ENCODE data around the gene ECSCR. TPM values are rescaled to one million over a fixed set of nuclear protein-coding genes. Genes with fewer than 3 reads are reported as not detected.
"Not testable (repeated sequence)": the region's sequence is repeated elsewhere in the genome, so short reads cannot be mapped to it uniquely, and the experiment has no call there.

The ECSCR gene
- total RNA-seq, 1 donor from 2014 or later, result 37.1 TPM

GRCh38 chr5:139410121-139410992 is 52.2 kb downstream of the ECSCR start:
- Histone ChIP-seq H3K9me3 (no peaks in the 10 kb centered on the region), H3K27ac (peak overlapping the region; percentile 73), H3K4me1 (peaks cover 25% of the 10 kb centered on the region), H3K27me3 (no peaks in the 10 kb centered on the region), H3K36me3 (no peaks in the 10 kb centered on the region), H3K4me3 (no peak overlapping the region)
- TF ChIP-seq POLR2A (IDR thresholded peaks at IDR 0.05) (no peak), POLR2AphosphoS5 (IDR thresholded peaks at IDR 0.05; ENCODE audit: insufficient read depth in 1 of 2, low read depth in 1 of 2) (no peak)
- TF ChIP-seq, protein P1, sequence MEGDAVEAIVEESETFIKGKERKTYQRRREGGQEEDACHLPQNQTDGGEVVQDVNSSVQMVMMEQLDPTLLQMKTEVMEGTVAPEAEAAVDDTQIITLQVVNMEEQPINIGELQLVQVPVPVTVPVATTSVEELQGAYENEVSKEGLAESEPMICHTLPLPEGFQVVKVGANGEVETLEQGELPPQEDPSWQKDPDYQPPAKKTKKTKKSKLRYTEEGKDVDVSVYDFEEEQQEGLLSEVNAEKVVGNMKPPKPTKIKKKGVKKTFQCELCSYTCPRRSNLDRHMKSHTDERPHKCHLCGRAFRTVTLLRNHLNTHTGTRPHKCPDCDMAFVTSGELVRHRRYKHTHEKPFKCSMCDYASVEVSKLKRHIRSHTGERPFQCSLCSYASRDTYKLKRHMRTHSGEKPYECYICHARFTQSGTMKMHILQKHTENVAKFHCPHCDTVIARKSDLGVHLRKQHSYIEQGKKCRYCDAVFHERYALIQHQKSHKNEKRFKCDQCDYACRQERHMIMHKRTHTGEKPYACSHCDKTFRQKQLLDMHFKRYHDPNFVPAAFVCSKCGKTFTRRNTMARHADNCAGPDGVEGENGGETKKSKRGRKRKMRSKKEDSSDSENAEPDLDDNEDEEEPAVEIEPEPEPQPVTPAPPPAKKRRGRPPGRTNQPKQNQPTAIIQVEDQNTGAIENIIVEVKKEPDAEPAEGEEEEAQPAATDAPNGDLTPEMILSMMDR (IDR thresholded peaks at IDR 0.05), result no peak
- intact Hi-C loops (cut with DNase I), result no loop called here
- DNase-seq (ENCODE audit: extremely low spot score in 2 of 2), result no peak

DNA sequence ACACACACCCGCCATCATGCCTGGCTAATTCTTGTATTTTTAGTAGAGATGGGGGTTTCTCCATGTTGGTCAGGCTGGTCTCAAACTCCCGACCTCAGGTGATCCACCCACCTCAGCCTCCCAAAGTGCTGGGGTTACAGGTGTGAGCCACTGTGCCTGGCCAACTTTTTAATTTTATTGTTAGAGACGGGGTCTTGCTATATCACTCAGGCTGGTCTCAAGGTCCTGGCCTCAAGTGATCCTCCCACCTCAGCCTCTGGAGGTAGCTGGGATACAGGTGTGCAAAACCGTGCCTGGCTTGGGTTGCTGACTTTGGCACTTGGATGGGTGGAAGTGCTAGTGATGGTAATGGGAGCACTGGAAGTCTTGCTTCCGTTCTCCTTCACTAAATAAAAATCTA is 53.4 kb downstream of the ECSCR start:
- DNase-seq (ENCODE audit: extremely low spot score in 2 of 2); H3K9me3 ChIP-seq; H3K4me3 ChIP-seq; H3K27ac ChIP-seq; intact Hi-C loops (cut with DNase I); H3K36me3 ChIP-seq; H3K27me3 ChIP-seq: not testable (repeated sequence)
- peaks cover 22% of the 10 kb centered on the region for H3K4me1 ChIP-seq

DNA sequence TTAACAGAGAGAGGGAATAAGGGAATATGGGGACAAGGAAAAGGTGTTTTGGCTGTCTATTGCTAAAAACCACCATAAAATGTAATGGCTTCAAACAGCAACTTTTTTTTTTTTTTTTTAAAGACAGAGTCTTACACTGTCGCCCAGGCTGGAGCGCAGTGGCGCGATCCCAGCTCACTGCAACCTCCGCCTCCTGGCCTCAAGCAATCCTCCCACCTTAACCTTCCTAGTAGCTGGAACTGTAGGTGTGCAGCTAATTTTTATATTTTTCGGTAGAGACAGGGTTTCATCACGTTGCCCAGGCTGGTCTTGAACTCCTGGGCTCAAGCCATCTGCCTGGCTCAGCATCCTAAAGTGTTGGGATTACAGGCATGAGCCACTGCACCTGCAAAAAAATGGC is 54.4 kb downstream of the ECSCR start:
- Histone ChIP-seq H3K9me3 (no peaks in the 10 kb centered on the region), H3K27me3 (no peaks in the 10 kb centered on the region), H3K27ac (no peak overlapping the region), H3K36me3 (no peaks in the 10 kb centered on the region), H3K4me3 (no peak overlapping the region), H3K4me1 (peaks cover 22% of the 10 kb centered on the region)
- no peak for DNase-seq (ENCODE audit: extremely low spot score in 2 of 2)
- intact Hi-C loops (cut with DNase I), result no loop called here
- TF ChIP-seq POLR2AphosphoS5 (IDR thresholded peaks at IDR 0.05; ENCODE audit: insufficient read depth in 1 of 2, low read depth in 1 of 2), result no peak
- TF ChIP-seq POLR2A (IDR thresholded peaks at IDR 0.05), result no peak
- TF ChIP-seq, protein P1 (IDR thresholded peaks at IDR 0.05), result no peak

- DNase-seq (ENCODE audit: extremely low spot score in 2 of 2), result no peak
- TF ChIP-seq POLR2AphosphoS5 (IDR thresholded peaks at IDR 0.05; ENCODE audit: insufficient read depth in 1 of 2, low read depth in 1 of 2) (no peak), POLR2A (IDR thresholded peaks at IDR 0.05) (no peak)
- TF ChIP-seq, protein P1 (IDR thresholded peaks at IDR 0.05), result no peak
- Histone ChIP-seq H3K36me3 (no peaks in the 10 kb centered on the region), H3K4me3 (no peak overlapping the region), H3K27me3 (no peaks in the 10 kb centered on the region), H3K4me1 (peaks cover 26% of the 10 kb centered on the region), H3K9me3 (no peaks in the 10 kb centered on the region), H3K27ac (no peak overlapping the region)
- intact Hi-C loops (cut with DNase I), result no loop called here
Observed at GRCh38 chr5:139407517-139407916, 55.0 kb downstream of the ECSCR start.

GRCh38 chr5:139406963-139407362 is 55.6 kb downstream of the ECSCR start:
- H3K27me3 ChIP-seq, result no peaks in the 10 kb centered on the region
- intact Hi-C loops (cut with DNase I), result no loop called here
- H3K9me3 ChIP-seq, result no peaks in the 10 kb centered on the region
- no peak overlapping the region for H3K27ac ChIP-seq
- H3K36me3 ChIP-seq, result no peaks in the 10 kb centered on the region
- no peak overlapping the region for H3K4me3 ChIP-seq
- DNase-seq (ENCODE audit: extremely low spot score in 2 of 2), result no peak
- no peak for TF ChIP-seq POLR2A (IDR thresholded peaks at IDR 0.05)
- no peak for TF ChIP-seq POLR2AphosphoS5 (IDR thresholded peaks at IDR 0.05; ENCODE audit: insufficient read depth in 1 of 2, low read depth in 1 of 2)
- TF ChIP-seq, protein P1 (IDR thresholded peaks at IDR 0.05), result no peak
- peaks cover 26% of the 10 kb centered on the region for H3K4me1 ChIP-seq

All from vagina (tissue), 2 donors.